Liver (tissue), 9 donors: ENCODE measurements around the gene THAP10. TPM values are rescaled to one million over a fixed set of nuclear protein-coding genes. Genes with fewer than 3 reads are reported as not detected.

Source experiments
- DNase-seq: peaks from one replicate; pipeline ENCODE4 v3.0.0-alpha.2; 2017; ENCODE audit warnings: low spot score
- H3K27ac ChIP-seq, 2 donors: one replicate each; pipeline ENCODE4 v1.7.0; 2013; ENCODE audit warnings: inconsistent platforms in 2 of 2, low read length in 2 of 2, control low read depth in 1 of 2, low read depth in 1 of 2, mild to moderate bottlenecking in 1 of 2
- H3K27me3 ChIP-seq, 4 donors: one replicate each; pipeline versions ENCODE4 v1.6.1 to v1.7.0; 2013; ENCODE audit warnings: low read length in 3 of 4, inconsistent platforms in 1 of 4, mild to moderate bottlenecking in 1 of 4, moderate library complexity in 1 of 4; ENCODE audit not compliant: control insufficient read depth in 4 of 4, insufficient read depth in 4 of 4
- H3K36me3 ChIP-seq, 4 donors: one replicate each; pipeline versions ENCODE4 v1.6.1 to v1.7.0; 2013; ENCODE audit warnings: low read length in 3 of 4, mild to moderate bottlenecking in 3 of 4, low read depth in 1 of 4, moderate library complexity in 1 of 4; ENCODE audit not compliant: control insufficient read depth in 4 of 4, insufficient read depth in 3 of 4
- H3K4me1 ChIP-seq, 4 donors: one replicate each; pipeline versions ENCODE4 v1.6.1 to v1.7.0; 2013; ENCODE audit warnings: low read length in 3 of 4, mild to moderate bottlenecking in 3 of 4, moderate library complexity in 1 of 4; ENCODE audit not compliant: control insufficient read depth in 4 of 4, insufficient read depth in 4 of 4
- H3K4me3 ChIP-seq, 3 donors: one replicate each; pipeline versions ENCODE4 v1.6.1 to v1.7.0; 2013; ENCODE audit warnings: low read length in 3 of 3, control low read depth in 1 of 3, low read depth in 1 of 3, mild to moderate bottlenecking in 1 of 3
- H3K9ac ChIP-seq, 2 donors: one replicate each; pipeline ENCODE4 v1.7.0; 2013; ENCODE audit warnings: low read length in 2 of 2, mild to moderate bottlenecking in 2 of 2, moderate library complexity in 2 of 2, control low read depth in 1 of 2, low read depth in 1 of 2
- H3K9me3 ChIP-seq, 4 donors: one replicate each; pipeline versions ENCODE4 v1.6.1 to v1.7.0; 2013; ENCODE audit warnings: low read length in 3 of 4; ENCODE audit not compliant: control insufficient read depth in 4 of 4
- CTCF ChIP-seq: fragments of 150-350 bp; IDR thresholded peaks from 2 replicates; pipeline ENCODE4 v1.5.1; 2017; ENCODE audit warnings: improper control_type of control experiment, low read depth, low read length; ENCODE audit not compliant: missing input control
- EGR1 ChIP-seq, 2 donors: IDR thresholded peaks; 2 replicates each; pipeline ENCODE4 v1.6.1; 2016 to 2018; ENCODE audit warnings: antibody characterized with exemption in 2 of 2, low read depth in 2 of 2
- FOXA1 ChIP-seq: IDR thresholded peaks from 2 replicates; pipeline ENCODE4 v1.6.1; 2016; ENCODE audit warnings: antibody characterized with exemption
- GABPA ChIP-seq, 2 donors: IDR thresholded peaks in 1 of 2; conservative IDR thresholded peaks in 1 of 2; 2 replicates each; pipeline ENCODE4 v1.6.1; 2016; ENCODE audit warnings: antibody characterized with exemption in 2 of 2, mild to moderate bottlenecking in 1 of 2, moderate library complexity in 1 of 2
- HNF4A ChIP-seq, 2 donors: conservative IDR thresholded peaks; 2 replicates each; pipeline ENCODE4 v1.6.1; 2016; ENCODE audit warnings: antibody characterized with exemption in 2 of 2, mild to moderate bottlenecking in 2 of 2
- HNF4G ChIP-seq: IDR thresholded peaks from 2 replicates; pipeline ENCODE4 v1.6.1; 2016; ENCODE audit warnings: antibody characterized with exemption
- JUND ChIP-seq, 2 donors: IDR thresholded peaks; 2 replicates each; pipeline ENCODE4 v1.6.1; 2016; ENCODE audit warnings: antibody characterized with exemption in 2 of 2
- NR2F2 ChIP-seq: IDR thresholded peaks from 2 replicates; pipeline ENCODE4 v1.6.1; 2016; ENCODE audit warnings: antibody characterized with exemption
- RAD21 ChIP-seq, 2 donors: IDR thresholded peaks; 2 replicates each; pipeline ENCODE4 v1.6.1; 2016; ENCODE audit warnings: antibody characterized with exemption in 2 of 2, mild to moderate bottlenecking in 2 of 2
- RXRA ChIP-seq, 2 donors: IDR thresholded peaks; 2 replicates each; pipeline ENCODE4 v1.6.1; 2017 to 2018; ENCODE audit warnings: antibody characterized with exemption in 2 of 2, mild to moderate bottlenecking in 1 of 2
- TAF1 ChIP-seq: conservative IDR thresholded peaks from 2 replicates; pipeline ENCODE4 v1.6.1; 2016; ENCODE audit warnings: antibody characterized with exemption, mild to moderate bottlenecking
- YY1 ChIP-seq: IDR thresholded peaks from 2 replicates; pipeline ENCODE4 v1.6.1; 2016; ENCODE audit warnings: antibody characterized with exemption, mild to moderate bottlenecking
- ZBTB33 ChIP-seq: IDR thresholded peaks from 2 replicates; pipeline ENCODE4 v1.6.1; 2016; ENCODE audit warnings: antibody characterized with exemption
- WGBS: extraction: QIAGEN DNeasy Blood & Tissue Kit; methylation state at CpG from one replicate; pipeline ENCODE4 v1.1.7; 2013; 5-methylcytosine and 5-hydroxymethylcytosine counted together
- polyA plus RNA-seq, 2 donors: library from polyadenylated mRNA; stranded (reverse) in 1 of 2; unstranded in 1 of 2; fragments of 200-250 nt in 1 of 2; fragments of >200 nt in 1 of 2; fragmentation: Nextera tagmentation in 1 of 2; extraction: Ambion mirVana in 1 of 2; gene quantifications; one replicate each; pipeline versions ENCODE4 v1.2.1 to v1.2.3, GENCODE V29; 2013 to 2015
- total RNA-seq, 2 donors: library from RNA; depleted of rRNA; stranded (reverse); fragments of >200 nt; gene quantifications; one replicate each; pipeline ENCODE4 v1.2.3, GENCODE V29; 2014
- donor health status: healthy.
- donor health status: healthy.
- donor health status: healthy.
- donor health status: healthy.
- donor health status: healthy.

The THAP10 gene
- total and polyA plus RNA-seq, 4 donors: 0.42 to 0.87 (median 0.73) TPM

GRCh38 chr15:70880781-70881180 is 11.5 kb downstream of the THAP10 start:
- H3K27ac ChIP-seq: no peak overlapping the region
- H3K36me3 ChIP-seq: no peaks in the 10 kb centered on the region
- no peaks in the 10 kb centered on the region for H3K27me3 ChIP-seq
- TF ChIP-seq CTCF: no peak
- TF ChIP-seq TAF1: no peak
- TF ChIP-seq GABPA (IDR thresholded peaks at IDR 0.05 in 1 of 2, conservative IDR thresholded peaks at IDR 0.05 in 1 of 2): no peak
- TF ChIP-seq JUND (IDR thresholded peaks at IDR 0.05): no peak
- TF ChIP-seq RAD21 (IDR thresholded peaks at IDR 0.05): no peak
- TF ChIP-seq YY1: no peak
- no peak for TF ChIP-seq ZBTB33
- WGBS: 93% methylated on average over 2 of the region's 2 CpGs
- H3K9ac ChIP-seq: no peak overlapping the region
- no peak for DNase-seq
- H3K4me1 ChIP-seq: peaks cover 2 to 15% (median 14%) of the 10 kb centered on the region in 4 donors
- H3K9me3 ChIP-seq: no peaks in the 10 kb centered on the region
- no peak overlapping the region for H3K4me3 ChIP-seq

- Histone ChIP-seq H3K36me3 (no peaks in the 10 kb centered on the region), H3K4me1 (peaks cover 2 to 27% (median 23%) of the 10 kb centered on the region in 4 donors), H3K9me3 (no peaks in the 10 kb centered on the region), H3K9ac (no peak overlapping the region), H3K27me3 (no peaks in the 10 kb centered on the region), H3K4me3 (no peak overlapping the region), H3K27ac (no peak overlapping the region)
- 57% methylated on average over 2 of the region's 2 CpGs for WGBS
- TF ChIP-seq TAF1: no peak
- no peak for TF ChIP-seq CTCF
- TF ChIP-seq ZBTB33: no peak
- TF ChIP-seq NR2F2: no peak
- no peak for TF ChIP-seq HNF4G
- TF ChIP-seq EGR1 (IDR thresholded peaks at IDR 0.05; ENCODE audit: low read depth in 2 of 2): no peak
- no peak for TF ChIP-seq FOXA1
- no peak for TF ChIP-seq HNF4A (conservative IDR thresholded peaks at IDR 0.05)
- TF ChIP-seq RXRA (IDR thresholded peaks at IDR 0.05): no peak
- no peak for TF ChIP-seq YY1
- no peak for DNase-seq
These were observed 12.8 kb downstream of the THAP10 start for GRCh38 chr15:70879401-70879800.
